Measurements from ENCODE around the gene SUPT3H. TPM values are rescaled to one million over a fixed set of nuclear protein-coding genes. Genes with fewer than 3 reads are reported as not detected.

SUPT3H gene
- total and polyA plus RNA-seq, 2 of the 8 experiments (the other 6 are each of a cell fraction or from before 2014, with no cell fraction given) = 18.8 to 23.0 TPM

- Histone ChIP-seq H3K23ac (ENCODE audit: insufficient read length) (no peak overlapping the region), H3K4me2 (ENCODE audit: insufficient read depth in 1 of 2, low read depth in 2 of 2, low read length in 2 of 2) (no peak overlapping the region), H2AK5ac (ENCODE audit: low read depth, low read length) (no peak overlapping the region), H3K4me1 (replicated peaks in 1 of 4; ENCODE audit: control insufficient read depth in 3 of 4, insufficient read depth in 4 of 4, low read length in 3 of 4) (no peaks in the 10 kb centered on the region), H3K56ac (replicated peaks; ENCODE audit: insufficient read length, low read depth, low read length) (no peak overlapping the region), H4K8ac (ENCODE audit: extremely low read depth, insufficient read depth, low read length) (no peak overlapping the region), H2BK12ac (ENCODE audit: low read depth, low read length) (no peak overlapping the region), H3K27ac (ENCODE audit: low read depth, low read length) (no peak overlapping the region), H2AFZ (ENCODE audit: low read length) (no peak overlapping the region), H4K91ac (replicated peaks; ENCODE audit: insufficient read length, low read length) (no peak overlapping the region), H3K79me1 (ENCODE audit: low read depth, low read length) (no peaks in the 10 kb centered on the region), H3K9me3 (ENCODE audit: insufficient read depth in 2 of 2, low read depth in 1 of 2, low read length in 1 of 2) (no peaks in the 10 kb centered on the region), H3K36me3 (ENCODE audit: control insufficient read depth in 2 of 4, insufficient read depth in 4 of 4, low read length in 3 of 4) (no peaks in the 10 kb centered on the region; a peak in 1 of 8 replicates), H3K23me2 (ENCODE audit: low read depth, low read length) (no peaks in the 10 kb centered on the region; the same call in 1 of the 2 replicates), H3K4ac (replicated peaks; ENCODE audit: insufficient read length, low read depth, low read length) (no peak overlapping the region), H3K18ac (ENCODE audit: extremely low read depth, low read length) (no peak overlapping the region), H3K4me3 (ENCODE audit: extremely low read depth in 1 of 4, insufficient read depth in 2 of 4, low read depth in 3 of 4, low read length in 4 of 4) (no peak overlapping the region), H3K9ac (replicated peaks in 1 of 4; ENCODE audit: extremely low read depth in 1 of 4, low read depth in 3 of 4, low read length in 3 of 4) (no peak overlapping the region), H2BK120ac (replicated peaks; ENCODE audit: low read depth, low read length) (no peak overlapping the region), H2BK15ac (ENCODE audit: low read length) (no peak overlapping the region), H4K20me1 (replicated peaks in 1 of 2; ENCODE audit: control insufficient read depth in 1 of 2, insufficient read depth in 2 of 2, low read length in 2 of 2) (no peaks in the 10 kb centered on the region), H2BK20ac (ENCODE audit: low read length) (no peak overlapping the region), H3K79me2 (ENCODE audit: control insufficient read depth in 1 of 2, insufficient read depth in 2 of 2, low read length in 2 of 2) (no peaks in the 10 kb centered on the region), H2BK5ac (ENCODE audit: low read depth, low read length) (no peak overlapping the region), H3K27me3 (replicated peaks in 1 of 4; ENCODE audit: control insufficient read depth in 3 of 4, extremely low read depth in 1 of 4, insufficient read depth in 3 of 4, low read length in 3 of 4) (no peaks in the 10 kb centered on the region), H3K14ac (ENCODE audit: insufficient read length) (no peak overlapping the region), H4K5ac (ENCODE audit: insufficient read length, low read depth, low read length) (no peak overlapping the region)
- 88% methylated on average over 2 of the region's 2 CpGs; no CpG with 5 or more reads in 1 of the 2 experiments for WGBS, 2 experiments (ENCODE audit: extremely low coverage in 1 of 2, insufficient coverage in 1 of 2, insufficient read length in 1 of 2, insufficient replicate concordance in 2 of 2, low coverage in 1 of 2, low lambda C conversion rate in 2 of 2, missing lambda C conversion rate in 1 of 2)
- TF ChIP-seq RAD21 (IDR thresholded peaks at IDR 0.05 in 1 of 2, conservative IDR thresholded peaks at IDR 0.05 in 1 of 2; ENCODE audit: low read depth in 2 of 2, low read length in 2 of 2) (no peak), SIX5 (IDR thresholded peaks at IDR 0.05; ENCODE audit: low read depth, low read length) (no peak)
- FAIRE-seq (no peak), DNase-seq (ENCODE audit: low read depth in 1 of 2, low spot score in 2 of 2) (no peak)
- ChIA-PET CTCF (ENCODE audit: partially characterized antibody) (no interaction called here), POLR2A (ENCODE audit: partially characterized antibody) (no interaction called here)
Measured at GRCh38 chr6:45231660-45232059, 146.1 kb downstream of the SUPT3H start.
